Fibroblast of the conjunctiva (primary cell): ENCODE measurements around the gene RAB31.

Experiments
- DNase-seq: peaks from one replicate; pipeline ENCODE4 v3.0.0-alpha.2; 2010; ENCODE audit warnings: low read depth

RAB31 gene

GRCh38 chr18:9694174-9694573, 13.9 kb upstream of the RAB31 start:
- DNase-seq, result no peak

DNA sequence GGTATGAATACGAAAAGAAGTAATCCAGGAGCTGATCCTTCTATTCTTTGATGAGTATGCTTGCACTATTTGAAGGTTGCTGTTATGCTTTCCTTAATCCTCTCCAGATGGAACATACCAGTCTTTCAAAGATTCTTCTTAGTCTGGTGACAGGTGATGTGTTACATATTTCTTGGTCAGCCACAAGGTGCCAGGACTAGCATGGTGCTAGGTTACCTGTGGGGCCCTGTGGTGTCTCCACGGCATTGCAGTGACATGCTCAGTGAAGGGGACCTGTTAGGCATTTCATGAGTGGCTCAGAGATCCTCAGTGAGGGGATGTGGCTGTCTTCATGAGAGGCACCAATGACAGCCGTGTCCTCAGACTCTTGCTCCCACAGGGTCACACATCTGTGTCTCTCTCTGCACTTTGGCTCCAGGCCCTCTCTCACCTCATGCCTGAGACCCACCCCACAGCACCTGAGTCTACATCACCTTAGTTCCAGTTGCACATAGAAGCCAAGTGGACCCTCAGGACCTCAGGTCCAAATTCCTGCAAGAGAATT, 13.1 kb upstream of the RAB31 start:
- no peak for DNase-seq

GRCh38 chr18:9695605-9696004, 12.5 kb upstream of the RAB31 start:
- no peak for DNase-seq

- DNase-seq, result no peak
Observed at GRCh38 chr18:9696112-9696511, 12.0 kb upstream of the RAB31 start.

- DNase-seq, result no peak
Observed at GRCh38 chr18:9696701-9697100, 11.4 kb upstream of the RAB31 start.

DNA sequence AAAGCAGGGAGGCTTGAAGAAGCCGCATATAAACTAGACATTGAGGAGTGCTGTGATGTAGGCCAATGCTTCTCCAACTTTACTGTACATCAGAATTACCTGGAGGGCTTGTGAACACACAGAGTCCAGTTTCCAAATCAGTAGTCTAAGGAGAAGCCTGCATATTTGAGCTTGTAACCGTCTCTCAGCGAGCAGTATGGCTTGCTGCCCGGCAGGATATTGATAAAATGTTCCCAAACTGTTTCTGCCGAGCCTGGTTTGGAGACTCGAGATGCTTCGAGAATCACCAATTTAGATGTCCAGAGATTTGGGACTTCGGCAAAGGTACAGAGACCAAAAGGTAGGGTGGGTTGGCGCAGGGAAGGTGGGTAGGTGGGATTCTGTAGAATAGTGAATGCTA, 11.0 kb upstream of the RAB31 start:
- no peak for DNase-seq

DNA sequence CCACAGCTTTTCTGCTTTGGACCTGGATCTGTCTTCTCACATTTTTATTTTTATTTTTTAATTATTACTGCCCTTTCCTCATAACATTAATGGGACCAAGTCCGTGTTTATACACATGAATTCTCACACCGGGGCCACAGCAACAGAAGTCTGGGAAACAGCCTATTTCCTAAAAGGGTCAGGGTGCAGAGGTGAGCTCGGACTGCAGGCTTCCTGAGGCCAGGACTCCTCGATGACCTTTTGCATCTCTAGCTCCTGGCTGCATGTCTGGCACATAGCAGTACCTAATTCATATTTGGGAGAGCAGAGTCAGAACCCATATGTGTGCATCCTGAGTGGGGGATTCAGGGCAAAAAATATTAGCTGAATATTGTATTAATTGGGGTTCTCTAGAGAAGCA, 9.6 kb upstream of the RAB31 start:
- DNase-seq, result no peak

DNA sequence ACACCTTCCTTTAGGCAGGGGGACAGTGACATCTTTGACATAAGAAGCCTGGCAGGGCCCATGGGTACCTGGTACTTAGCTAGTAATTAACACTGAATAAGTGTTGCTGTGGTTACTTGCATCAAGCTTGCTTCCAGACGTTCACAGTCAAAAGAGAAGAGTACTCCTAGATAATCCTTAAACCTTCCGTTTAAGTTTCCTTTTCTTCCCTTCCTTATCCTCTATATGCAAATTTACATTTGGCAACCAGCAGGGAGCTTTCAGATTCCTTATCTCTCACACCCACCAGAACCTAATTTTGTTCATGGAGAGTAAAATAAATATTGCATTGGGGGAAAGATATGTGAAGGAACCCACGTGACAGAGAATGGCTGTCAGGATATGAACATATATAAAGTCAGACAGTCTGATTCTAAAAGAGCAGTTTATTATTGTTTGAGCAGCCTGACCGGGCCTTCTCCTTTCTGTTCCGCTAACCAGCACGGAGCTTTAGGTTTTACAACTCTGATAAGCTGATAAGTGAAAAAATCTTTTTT, 7.8 kb upstream of the RAB31 start:
- no peak for DNase-seq

GRCh38 chr18:9701609-9702349, 6.3 kb upstream of the RAB31 start:
- DNase-seq, result no peak

DNA sequence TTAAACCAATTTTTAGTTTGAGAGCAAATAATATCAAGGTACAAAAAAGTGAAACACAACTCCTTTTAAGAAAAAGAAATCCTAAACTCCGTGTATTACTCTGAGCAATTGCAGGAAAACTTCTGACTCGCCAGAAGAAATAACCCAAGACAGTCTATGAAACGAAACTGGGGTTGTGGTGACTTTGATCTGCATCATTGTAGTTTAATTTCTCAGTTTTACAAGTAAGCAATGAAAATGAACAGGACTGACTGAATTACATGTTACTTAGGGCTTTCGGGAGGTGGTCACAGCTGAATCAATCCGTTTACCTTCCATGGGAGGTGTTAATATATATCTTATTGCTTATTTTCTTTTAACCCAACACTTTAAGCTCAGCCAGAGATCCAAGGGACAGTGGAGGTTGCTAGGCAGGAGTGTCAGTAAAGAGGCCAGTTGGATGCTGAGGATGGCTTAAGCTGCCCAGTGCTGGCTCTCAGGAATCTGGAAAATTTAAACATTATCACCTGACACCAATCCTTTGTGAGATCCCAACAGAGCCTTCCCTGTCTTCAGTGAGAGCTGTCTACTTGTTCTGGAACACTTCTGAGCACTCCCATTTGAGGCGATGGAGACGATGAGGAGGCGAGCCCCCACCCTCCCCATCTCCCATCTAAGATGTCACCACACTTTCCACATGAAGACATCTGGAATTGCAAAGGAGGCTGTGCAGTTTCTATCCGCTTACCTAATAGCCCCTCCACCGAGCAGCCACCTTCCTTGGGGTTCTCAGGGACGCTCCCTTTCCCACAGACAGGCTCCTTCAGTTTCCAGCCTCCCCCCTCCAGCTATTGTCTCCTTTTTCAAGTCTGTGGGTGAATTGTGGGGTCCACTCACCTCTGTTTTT, 3.6 kb upstream of the RAB31 start:
- DNase-seq, result no peak

DNA sequence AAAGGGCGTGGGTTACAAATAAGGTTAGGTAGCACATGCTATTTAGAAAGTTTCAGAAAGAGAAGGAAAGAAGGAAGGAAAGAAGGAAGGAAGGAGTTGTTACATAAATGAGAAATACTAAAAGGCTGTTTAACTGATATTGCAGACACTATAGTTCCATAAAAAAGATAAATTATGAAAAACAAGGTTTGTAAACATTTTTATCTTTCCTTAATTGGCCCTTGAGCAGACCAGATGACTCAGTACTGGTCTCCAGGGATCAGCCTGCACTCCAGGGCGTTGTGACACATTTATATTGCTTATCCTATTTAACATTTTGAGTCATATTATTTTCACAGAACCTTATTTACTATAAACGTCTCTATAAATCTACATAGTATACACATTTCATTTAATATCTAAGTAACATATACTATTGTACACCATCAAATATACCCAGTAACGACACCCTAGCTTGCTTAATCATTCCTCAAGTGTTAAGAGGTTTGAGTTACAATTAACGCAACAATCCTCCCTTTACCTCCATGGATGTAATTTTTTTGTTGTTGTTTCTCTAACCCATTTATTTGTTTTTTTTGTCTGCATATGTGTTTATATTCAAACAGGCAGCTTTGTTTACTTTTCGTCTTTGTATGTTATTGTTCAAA, 2.8 kb upstream of the RAB31 start:
- no peak for DNase-seq

- no peak for DNase-seq
Observed at GRCh38 chr18:9706081-9706935, 1.8 kb upstream of the RAB31 start.

GRCh38 chr18:9707381-9708056, 582 bp upstream of the RAB31 start:
- DNase-seq, result no peak

- no peak for DNase-seq
Observed at GRCh38 chr18:9708434-9709303, 568 bp downstream of the RAB31 start.

- DNase-seq, result no peak
Observed at GRCh38 chr18:9709304-9709877, 1.3 kb downstream of the RAB31 start.

GRCh38 chr18:9710037-9710436, 1.9 kb downstream of the RAB31 start:
- no peak for DNase-seq

GRCh38 chr18:9711361-9712129, 3.4 kb downstream of the RAB31 start:
- no peak for DNase-seq

DNA sequence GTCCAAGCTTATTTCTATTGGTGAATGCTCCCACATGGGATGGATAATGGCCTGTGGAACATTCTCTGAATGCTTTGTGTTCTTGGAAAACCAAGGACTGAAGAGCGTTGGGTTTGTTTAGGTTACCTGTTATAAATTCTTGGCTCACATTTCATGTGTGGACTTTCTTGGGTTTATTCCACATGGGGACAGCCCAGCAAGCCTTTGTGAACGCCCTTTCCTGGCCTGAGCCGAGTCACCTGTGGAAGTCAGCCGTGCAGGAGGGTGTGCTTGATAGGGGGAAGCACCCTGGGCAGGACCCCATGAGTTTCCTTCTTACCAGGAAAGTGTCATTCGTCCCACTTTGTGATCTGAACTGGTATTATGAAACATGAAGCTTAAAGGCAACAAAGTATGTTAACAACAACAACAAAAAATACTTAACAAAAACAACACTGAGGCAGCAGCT, 4.1 kb downstream of the RAB31 start:
- DNase-seq, result no peak

- no peak for DNase-seq
Observed at GRCh38 chr18:9712611-9713010, 4.5 kb downstream of the RAB31 start.
